Activated CD8-positive, alpha-beta T cell treated with anti-CD3 and anti-CD28 coated beads for 36 hours (primary cell): ENCODE measurements around the gene CXorf58. TPM values are rescaled to one million over a fixed set of nuclear protein-coding genes. Genes with fewer than 3 reads are reported as not detected.

Experiments used
- ATAC-seq: fragments of 200-7000 bp; cut with Tn5 transposase; one replicate; pipeline ENCODE4 v1.10.0; 2021; ENCODE audit warnings: mild to moderate bottlenecking, moderate library complexity
- CTCF ChIA-PET: fragments of 350-600 bp; sonication (Branson Sonifier 250); formaldehyde crosslinking; loops from one replicate; lab custom pipeline; 2021; ENCODE audit warnings: antibody characterized with exemption; lab: Charles Lee
- POLR2A ChIA-PET: fragments of 350-600 bp; sonication (Branson Sonifier 250); formaldehyde crosslinking; loops from one replicate; lab custom pipeline; 2021; ENCODE audit warnings: antibody characterized with exemption; lab: Charles Lee
- DNase-seq: peaks from one replicate; pipeline ENCODE4 v3.0.0-alpha.2; 2020
- H3K27ac Mint-ChIP-seq: one replicate; pipeline ENCODE4 v1.8.0; 2021; ENCODE audit warnings: mild to moderate bottlenecking, mixed read lengths
- H3K27me3 Mint-ChIP-seq: one replicate; pipeline ENCODE4 v1.8.0; 2021; ENCODE audit warnings: mixed read lengths
- H3K36me3 Mint-ChIP-seq: one replicate; pipeline ENCODE4 v1.8.0; 2021; ENCODE audit warnings: low read depth, mixed read lengths
- H3K4me1 Mint-ChIP-seq: one replicate; pipeline ENCODE4 v1.8.0; 2021; ENCODE audit warnings: low read depth, mixed read lengths
- H3K4me3 Mint-ChIP-seq: one replicate; pipeline ENCODE4 v1.8.0; 2021; ENCODE audit warnings: mild to moderate bottlenecking, moderate library complexity, mixed read lengths
- H3K9me3 Mint-ChIP-seq: one replicate; pipeline ENCODE4 v1.8.0; 2021; ENCODE audit warnings: mixed read lengths
- intact Hi-C: fragments of 100-400 bp; cut with micrococcal nuclease; formaldehyde crosslinking; loops from one replicate; pipeline ENCODE4 v1.10.0; 2022
- total RNA-seq, 2 experiments: library from RNA; stranded (reverse); gene quantifications; one replicate each; pipeline ENCODE4 v1.2.3, GENCODE V29; 2021
- TF ChIP-seq, protein P1 (sequence below): fragments of 200-600 bp; IDR thresholded peaks from one replicate; pipeline ENCODE4 v1.8.0; 2022; ENCODE audit warnings: antibody characterized with exemption, mild to moderate bottlenecking

The CXorf58 gene
- total RNA-seq, 2 experiments from 2014 or later: 0.14 TPM; not detected in 1

DNA sequence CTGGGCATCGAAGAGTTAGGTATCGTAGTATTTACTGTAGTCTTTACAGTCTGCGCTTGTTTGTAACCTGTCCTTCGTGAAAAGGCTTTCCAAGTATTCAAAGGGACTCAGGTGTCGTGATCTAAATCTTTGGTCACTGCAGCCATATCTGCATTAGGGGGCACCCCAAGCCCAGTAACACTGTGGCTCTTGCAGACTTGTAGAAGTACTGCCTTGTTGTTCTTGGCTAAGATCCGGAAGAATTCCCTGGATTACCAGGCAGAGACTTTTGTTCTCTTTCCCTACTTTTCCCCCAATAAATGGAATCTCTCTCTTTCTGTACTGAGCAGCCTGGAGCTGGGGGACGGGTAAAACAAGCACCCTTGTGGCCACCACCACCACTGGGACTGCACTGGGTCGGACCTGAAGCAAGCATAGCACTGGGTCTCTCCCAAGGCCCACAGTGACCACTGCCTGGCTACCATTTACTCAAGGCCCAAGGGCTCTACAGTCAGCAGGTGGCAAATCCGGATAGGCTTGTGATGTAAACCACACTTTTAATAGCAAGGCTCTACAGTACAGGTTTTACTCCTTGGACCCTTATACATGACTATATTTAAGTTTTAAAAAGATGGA lies 12.0 kb downstream of the CXorf58 start:
- ChIA-PET CTCF (interaction anchor here (1.4 kb wide), 1 partner anchor 93 kb away, joined by 3 read pairs; no protein-coding TSS in a partner anchor), POLR2A (no interaction called here)
- H3K4me1 Mint-ChIP-seq: no peaks in the 10 kb centered on the region
- H3K4me3 Mint-ChIP-seq: no peak overlapping the region
- TF ChIP-seq, protein P1, sequence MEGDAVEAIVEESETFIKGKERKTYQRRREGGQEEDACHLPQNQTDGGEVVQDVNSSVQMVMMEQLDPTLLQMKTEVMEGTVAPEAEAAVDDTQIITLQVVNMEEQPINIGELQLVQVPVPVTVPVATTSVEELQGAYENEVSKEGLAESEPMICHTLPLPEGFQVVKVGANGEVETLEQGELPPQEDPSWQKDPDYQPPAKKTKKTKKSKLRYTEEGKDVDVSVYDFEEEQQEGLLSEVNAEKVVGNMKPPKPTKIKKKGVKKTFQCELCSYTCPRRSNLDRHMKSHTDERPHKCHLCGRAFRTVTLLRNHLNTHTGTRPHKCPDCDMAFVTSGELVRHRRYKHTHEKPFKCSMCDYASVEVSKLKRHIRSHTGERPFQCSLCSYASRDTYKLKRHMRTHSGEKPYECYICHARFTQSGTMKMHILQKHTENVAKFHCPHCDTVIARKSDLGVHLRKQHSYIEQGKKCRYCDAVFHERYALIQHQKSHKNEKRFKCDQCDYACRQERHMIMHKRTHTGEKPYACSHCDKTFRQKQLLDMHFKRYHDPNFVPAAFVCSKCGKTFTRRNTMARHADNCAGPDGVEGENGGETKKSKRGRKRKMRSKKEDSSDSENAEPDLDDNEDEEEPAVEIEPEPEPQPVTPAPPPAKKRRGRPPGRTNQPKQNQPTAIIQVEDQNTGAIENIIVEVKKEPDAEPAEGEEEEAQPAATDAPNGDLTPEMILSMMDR: no peak
- H3K36me3 Mint-ChIP-seq: no peaks in the 10 kb centered on the region
- H3K9me3 Mint-ChIP-seq: no peaks in the 10 kb centered on the region
- ATAC-seq (no peak), DNase-seq (peak; percentile 21)
- H3K27me3 Mint-ChIP-seq: no peaks in the 10 kb centered on the region
- intact Hi-C loops: no loop called here
- no peak overlapping the region for H3K27ac Mint-ChIP-seq

DNA sequence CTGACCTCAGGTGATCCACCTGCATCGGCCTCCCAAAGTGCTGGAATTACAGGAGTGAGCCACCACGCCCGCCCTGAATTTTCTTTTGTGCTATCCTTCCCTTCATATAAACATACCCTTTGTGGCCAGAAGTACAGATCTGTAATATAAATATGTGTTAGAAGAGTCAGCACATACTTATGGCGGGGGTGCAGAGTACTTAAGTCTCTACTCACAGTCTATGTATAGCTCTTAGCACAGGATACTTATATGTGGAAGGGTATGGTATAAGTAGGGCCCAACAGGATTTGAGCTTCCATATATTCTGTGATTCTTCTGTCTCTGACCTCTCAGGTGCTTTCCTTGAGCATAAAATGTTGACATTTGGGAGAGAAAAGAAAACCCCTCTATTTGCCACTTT lies 18.2 kb downstream of the CXorf58 start:
- no peaks in the 10 kb centered on the region for H3K9me3 Mint-ChIP-seq
- H3K4me1 Mint-ChIP-seq: peaks cover 1% of the 10 kb centered on the region
- ChIA-PET POLR2A (no interaction called here), CTCF (no interaction called here)
- H3K27me3 Mint-ChIP-seq: no peaks in the 10 kb centered on the region
- TF ChIP-seq, protein P1: no peak
- no peak overlapping the region for H3K27ac Mint-ChIP-seq
- no peak for ATAC-seq
- no peaks in the 10 kb centered on the region for H3K36me3 Mint-ChIP-seq
- H3K4me3 Mint-ChIP-seq: no peak overlapping the region
- no peak for DNase-seq
- intact Hi-C loops: no loop called here

DNA sequence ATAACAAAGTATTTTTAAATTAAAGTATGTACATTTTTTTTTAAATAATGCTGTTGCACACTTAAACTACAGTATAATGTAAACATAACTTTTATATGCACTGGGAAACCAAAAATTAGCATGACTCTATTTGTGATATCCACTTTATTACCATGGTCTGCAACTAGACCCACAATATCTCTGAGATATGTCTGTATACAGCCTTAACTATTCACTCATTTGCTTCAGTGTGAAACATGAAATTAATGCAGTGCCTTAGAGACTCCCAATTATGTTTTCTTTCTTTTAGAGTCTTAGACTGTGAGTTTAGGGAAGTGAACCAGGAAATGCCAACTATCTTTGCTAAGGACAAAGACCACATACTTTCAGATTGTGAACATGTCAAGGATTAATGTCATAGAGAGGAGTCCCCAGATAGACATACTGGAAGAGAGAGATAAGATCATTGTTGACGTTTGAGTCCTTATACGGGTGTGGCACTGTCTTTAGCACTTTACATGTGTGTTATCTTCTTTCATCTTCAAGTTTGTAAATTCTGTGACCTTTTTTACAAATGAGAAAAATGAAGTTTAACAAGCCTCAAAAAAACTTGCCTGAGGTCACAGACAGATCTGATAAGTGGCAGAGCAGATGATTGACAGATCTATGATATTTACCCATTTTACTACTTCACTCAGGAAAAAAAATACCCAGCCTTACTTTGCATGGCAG lies 23.2 kb downstream of the CXorf58 start:
- H3K27me3 Mint-ChIP-seq: no peaks in the 10 kb centered on the region
- ATAC-seq (no peak), DNase-seq (no peak)
- H3K4me3 Mint-ChIP-seq: no peak overlapping the region
- CTCF ChIA-PET: interaction anchor here (1.2 kb wide), 1 partner anchor 8 kb away, joined by 3 read pairs; no protein-coding TSS in a partner anchor
- POLR2A ChIA-PET: no interaction called here
- no peaks in the 10 kb centered on the region for H3K36me3 Mint-ChIP-seq
- TF ChIP-seq, protein P1: no peak
- H3K9me3 Mint-ChIP-seq: no peaks in the 10 kb centered on the region
- H3K27ac Mint-ChIP-seq: peak overlapping the region; percentile 70
- intact Hi-C loops: no loop called here
- peaks cover 16% of the 10 kb centered on the region for H3K4me1 Mint-ChIP-seq

DNA sequence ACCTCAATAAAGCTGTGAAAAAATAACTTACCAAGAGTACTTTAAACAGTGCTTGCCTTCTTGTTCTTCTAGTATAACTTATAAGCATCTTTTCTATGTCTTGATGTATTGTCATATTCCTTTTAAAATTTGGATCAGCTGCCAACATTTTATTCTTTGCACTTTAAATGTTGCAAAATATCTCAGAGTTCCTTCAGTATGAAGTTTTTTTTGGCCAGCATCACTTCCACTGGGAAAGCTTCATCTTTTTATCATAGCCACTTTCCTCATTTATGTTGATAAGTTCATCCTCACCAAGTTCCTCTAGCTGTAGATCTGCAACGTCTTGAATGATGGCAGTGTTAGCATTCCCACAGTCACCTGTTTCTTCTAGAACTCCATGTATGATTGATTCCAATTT lies 24.2 kb downstream of the CXorf58 start:
- Mint-ChIP-seq H3K4me1 (peaks cover 16% of the 10 kb centered on the region), H3K27me3 (no peaks in the 10 kb centered on the region), H3K4me3 (no peak overlapping the region), H3K9me3 (no peaks in the 10 kb centered on the region), H3K36me3 (no peaks in the 10 kb centered on the region), H3K27ac (peak overlapping the region; percentile 38)
- ChIA-PET CTCF (interaction anchor here (1.2 kb wide), 1 partner anchor 9 kb away, joined by 3 read pairs; no protein-coding TSS in a partner anchor), POLR2A (no interaction called here)
- ATAC-seq: no peak
- no peak for DNase-seq
- TF ChIP-seq, protein P1: no peak
- intact Hi-C loops: no loop called here

DNA sequence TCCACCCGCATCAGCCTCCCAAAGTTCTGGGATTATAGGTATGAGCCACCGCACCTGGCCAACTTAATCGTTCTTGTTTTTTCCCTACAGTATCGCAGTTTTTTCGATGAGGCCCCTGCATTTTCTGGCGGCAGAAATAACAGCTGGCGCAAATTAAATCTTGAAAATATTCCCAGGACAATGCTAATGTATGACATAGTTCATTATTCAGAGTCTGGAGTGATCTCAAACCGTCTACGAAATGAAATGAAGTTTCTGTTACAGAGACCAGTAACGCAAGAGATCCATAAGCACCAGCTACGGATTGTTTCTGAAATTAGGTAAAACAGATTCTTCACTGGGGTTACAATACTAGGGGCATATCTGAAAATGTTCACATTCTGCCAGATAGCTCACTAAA lies 27.3 kb downstream of the CXorf58 start:
- no peak for ATAC-seq
- Mint-ChIP-seq H3K27ac (no peak overlapping the region), H3K4me1 (peaks cover 16% of the 10 kb centered on the region), H3K9me3 (no peaks in the 10 kb centered on the region), H3K27me3 (no peaks in the 10 kb centered on the region), H3K36me3 (no peaks in the 10 kb centered on the region), H3K4me3 (no peak overlapping the region)
- POLR2A ChIA-PET: no interaction called here
- TF ChIP-seq, protein P1: no peak
- no peak for DNase-seq
- CTCF ChIA-PET: interaction anchor here (1.1 kb wide), 1 partner anchor 33 kb away, joined by 3 read pairs; no protein-coding TSS in a partner anchor
- intact Hi-C loops: no loop called here
